ENCODE measurements around the gene MSANTD2. TPM values are rescaled to one million over a fixed set of nuclear protein-coding genes. Genes with fewer than 3 reads are reported as not detected.

MSANTD2 gene
- total RNA-seq, 6 experiments from 2014 or later, result 2.6 to 4.7 (median 3.6) TPM

GRCh38 chr11:124835918-124836317 is 35.7 kb upstream of the MSANTD2 start:
- intact Hi-C loops (cut with DNase I), result no loop called here
- DNase-seq, result no peak
- TF ChIP-seq, protein P1, sequence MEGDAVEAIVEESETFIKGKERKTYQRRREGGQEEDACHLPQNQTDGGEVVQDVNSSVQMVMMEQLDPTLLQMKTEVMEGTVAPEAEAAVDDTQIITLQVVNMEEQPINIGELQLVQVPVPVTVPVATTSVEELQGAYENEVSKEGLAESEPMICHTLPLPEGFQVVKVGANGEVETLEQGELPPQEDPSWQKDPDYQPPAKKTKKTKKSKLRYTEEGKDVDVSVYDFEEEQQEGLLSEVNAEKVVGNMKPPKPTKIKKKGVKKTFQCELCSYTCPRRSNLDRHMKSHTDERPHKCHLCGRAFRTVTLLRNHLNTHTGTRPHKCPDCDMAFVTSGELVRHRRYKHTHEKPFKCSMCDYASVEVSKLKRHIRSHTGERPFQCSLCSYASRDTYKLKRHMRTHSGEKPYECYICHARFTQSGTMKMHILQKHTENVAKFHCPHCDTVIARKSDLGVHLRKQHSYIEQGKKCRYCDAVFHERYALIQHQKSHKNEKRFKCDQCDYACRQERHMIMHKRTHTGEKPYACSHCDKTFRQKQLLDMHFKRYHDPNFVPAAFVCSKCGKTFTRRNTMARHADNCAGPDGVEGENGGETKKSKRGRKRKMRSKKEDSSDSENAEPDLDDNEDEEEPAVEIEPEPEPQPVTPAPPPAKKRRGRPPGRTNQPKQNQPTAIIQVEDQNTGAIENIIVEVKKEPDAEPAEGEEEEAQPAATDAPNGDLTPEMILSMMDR (IDR thresholded peaks at IDR 0.05), result no peak
- TF ChIP-seq POLR2A (IDR thresholded peaks at IDR 0.05), result no peak
- Histone ChIP-seq H3K27me3 (peaks cover 7 to 20% of the 10 kb centered on the region in 2 donors), H3K4me1 (peaks cover 0 to 17% (median 4%) of the 10 kb centered on the region in 4 donors), H3K9me3 (no peaks in the 10 kb centered on the region), H3K27ac (no peak overlapping the region), H3K36me3 (no peaks in the 10 kb centered on the region), H3K4me3 (no peak overlapping the region)
- WGBS (ENCODE audit: insufficient coverage, low coverage, low lambda C conversion rate, missing lambda C conversion rate), result 80% methylated on average over 7 of the region's 8 CpGs
- no peak for ATAC-seq

DNA sequence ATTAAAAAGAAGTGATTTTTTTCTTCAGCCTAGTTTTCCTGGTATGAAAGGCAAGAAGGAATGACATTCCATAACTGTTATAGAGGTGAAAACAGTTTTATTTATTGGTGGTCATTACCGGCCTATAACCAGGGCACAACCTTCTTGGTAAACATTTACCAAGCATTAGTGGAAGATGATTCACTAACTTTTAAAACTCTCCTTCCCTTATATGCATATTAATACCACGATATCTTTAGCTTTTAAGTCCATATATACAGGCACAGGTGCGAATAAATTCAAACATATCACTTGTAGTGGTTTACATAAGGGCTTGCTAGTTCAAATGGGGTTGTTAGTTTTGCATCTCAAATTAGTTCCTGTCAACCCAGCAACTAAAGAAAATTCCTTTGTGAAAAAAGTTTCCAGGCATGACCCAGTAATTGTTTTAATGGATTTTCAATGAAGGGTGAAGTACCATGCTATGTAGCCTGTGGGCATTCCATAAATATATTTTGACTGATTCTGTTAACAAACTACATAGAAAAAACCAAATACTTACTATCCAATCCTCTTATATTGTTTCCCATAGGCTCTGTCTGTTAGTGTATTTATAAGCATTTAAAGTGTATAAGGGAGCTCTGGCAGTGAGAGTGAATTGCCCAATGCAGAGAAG is 34.4 kb upstream of the MSANTD2 start:
- no peak for ATAC-seq

GRCh38 chr11:124832571-124832970 is 32.4 kb upstream of the MSANTD2 start:
- Histone ChIP-seq H3K4me3 (no peak overlapping the region), H3K4me1 (peaks cover 0 to 6% (median 0%) of the 10 kb centered on the region in 4 donors), H3K27me3 (no peaks in the 10 kb centered on the region), H3K36me3 (no peaks in the 10 kb centered on the region), H3K9me3 (no peaks in the 10 kb centered on the region), H3K27ac (no peak overlapping the region)
- TF ChIP-seq, protein P1 (IDR thresholded peaks at IDR 0.05), result no peak
- no peak for TF ChIP-seq POLR2A (IDR thresholded peaks at IDR 0.05)
- intact Hi-C loops (cut with DNase I), result no loop called here
- ATAC-seq, result no peak
- WGBS (ENCODE audit: insufficient coverage, low coverage, low lambda C conversion rate, missing lambda C conversion rate), result 53% methylated on average over 4 of the region's 4 CpGs
- DNase-seq, result no peak

More for the DNA sequence above, 34.4 kb upstream of the MSANTD2 start:
- intact Hi-C loops (cut with DNase I), result no loop called here
- TF ChIP-seq, protein P1 (IDR thresholded peaks at IDR 0.05), result no peak
- no peak for TF ChIP-seq POLR2A (IDR thresholded peaks at IDR 0.05)
- Histone ChIP-seq H3K4me1 (peaks cover 0 to 14% (median 4%) of the 10 kb centered on the region in 4 donors), H3K27me3 (peaks cover 6 to 14% of the 10 kb centered on the region in 2 donors), H3K4me3 (no peak overlapping the region), H3K27ac (no peak overlapping the region), H3K9me3 (no peaks in the 10 kb centered on the region), H3K36me3 (no peaks in the 10 kb centered on the region)
- DNase-seq, result no peak
- 89% methylated on average over 3 of the region's 3 CpGs for WGBS (ENCODE audit: insufficient coverage, low coverage, low lambda C conversion rate, missing lambda C conversion rate)

DNA sequence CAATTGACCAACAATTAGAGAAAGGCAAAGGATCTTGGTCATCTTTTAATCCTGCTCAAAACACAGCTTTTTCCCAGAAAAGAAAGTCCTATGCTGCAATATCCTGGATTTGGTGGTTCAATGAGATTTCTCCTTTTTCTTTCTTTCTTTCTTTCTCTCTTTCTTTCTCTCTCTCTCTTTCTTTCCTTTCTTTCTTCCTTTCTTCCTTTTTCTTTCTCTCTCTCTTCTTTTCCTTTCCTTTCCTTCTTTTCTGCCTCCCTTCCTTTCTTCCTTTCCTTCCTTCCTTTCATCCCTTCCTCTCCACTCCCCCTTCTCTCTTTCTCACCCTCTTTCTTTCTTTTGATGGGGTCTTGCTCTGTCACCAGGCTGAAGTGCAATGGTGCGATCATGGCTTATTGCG is 31.7 kb upstream of the MSANTD2 start:
- intact Hi-C loops (cut with DNase I), result no loop called here
- WGBS (ENCODE audit: insufficient coverage, low coverage, low lambda C conversion rate, missing lambda C conversion rate), result 72% methylated on average over 2 of the region's 2 CpGs
- Histone ChIP-seq H3K27me3 (no peaks in the 10 kb centered on the region), H3K4me1 (peaks cover 0 to 2% (median 0%) of the 10 kb centered on the region in 4 donors), H3K27ac (no peak overlapping the region), H3K36me3 (no peaks in the 10 kb centered on the region), H3K4me3 (no peak overlapping the region), H3K9me3 (no peaks in the 10 kb centered on the region)
- TF ChIP-seq POLR2A (IDR thresholded peaks at IDR 0.05), result no peak
- TF ChIP-seq, protein P1 (IDR thresholded peaks at IDR 0.05), result no peak
- ATAC-seq, result no peak
- no peak for DNase-seq

Measured in right lobe of liver (tissue), 6 donors.